Measurements from ENCODE around the gene F11. TPM values are rescaled to one million over a fixed set of nuclear protein-coding genes. Genes with fewer than 3 reads are reported as not detected.

The F11 gene
- total and polyA plus RNA-seq, 2 experiments from 2014 or later, result 7.1 to 9.5 TPM

GRCh38 chr4:186227221-186227620 is 38.8 kb upstream of the F11 start, which contains the start of gene KLKB1:
KLKB1 (plus strand) TSS chr4:186227507; CDS start chr4:186228196, 689 bp downstream.
- no peak for TF ChIP-seq CTCF (IDR thresholded peaks at IDR 0.05; ENCODE audit: poor library complexity)
- no peak for TF ChIP-seq EZH2 (IDR thresholded peaks at IDR 0.05; ENCODE audit: borderline replicate concordance)
- Histone ChIP-seq H3K27ac (no peak within 1 kb of the TSS), H3K36me3 (replicated peaks; ENCODE audit: insufficient read depth, low read depth) (no peaks in the 10 kb centered on the region), H3K4me1 (ENCODE audit: insufficient read depth) (no peaks in the 10 kb centered on the region), H2AFZ (no peak within 1 kb of the TSS), H3K4me2 (peak within 1 kb of the TSS; percentile 57), H3K27me3 (no peaks in the 10 kb centered on the region), H3K9me3 (ENCODE audit: low read depth) (no peaks in the 10 kb centered on the region), H3K4me3 (no peak within 1 kb of the TSS), H3K9me2 (replicated peaks; ENCODE audit: insufficient read depth) (no peaks in the 10 kb centered on the region), H3K79me2 (no peaks in the 10 kb centered on the region), H4K20me1 (ENCODE audit: insufficient read depth, poor library complexity, severe bottlenecking) (no peaks in the 10 kb centered on the region)
- 69% methylated on average over 5 of the region's 5 CpGs for WGBS (ENCODE audit: low lambda C conversion rate, missing lambda C conversion rate)
- peak; percentile 48 for DNase-seq (ENCODE audit: low spot score)

- TF ChIP-seq CTCF (IDR thresholded peaks at IDR 0.05; ENCODE audit: poor library complexity) (no peak), EZH2 (IDR thresholded peaks at IDR 0.05; ENCODE audit: borderline replicate concordance) (no peak), EZH2phosphoT487 (IDR thresholded peaks at IDR 0.05; ENCODE audit: low read depth, severe bottlenecking, unreplicated experiment) (no peak)
- Histone ChIP-seq H3K4me1 (ENCODE audit: insufficient read depth) (no peaks in the 10 kb centered on the region), H2AFZ (no peak overlapping the region), H3K4me2 (peak overlapping the region; percentile 57), H3K27ac (no peak overlapping the region), H3K79me2 (no peaks in the 10 kb centered on the region), H3K36me3 (replicated peaks; ENCODE audit: insufficient read depth, low read depth) (no peaks in the 10 kb centered on the region), H3K4me3 (no peak overlapping the region), H3K9me2 (replicated peaks; ENCODE audit: insufficient read depth) (no peaks in the 10 kb centered on the region), H4K20me1 (ENCODE audit: insufficient read depth, poor library complexity, severe bottlenecking) (no peaks in the 10 kb centered on the region), H3K27me3 (no peaks in the 10 kb centered on the region), H3K9me3 (ENCODE audit: low read depth) (no peaks in the 10 kb centered on the region)
- no peak for DNase-seq (ENCODE audit: low spot score)
- WGBS (ENCODE audit: low lambda C conversion rate, missing lambda C conversion rate), result 48% methylated on average over 2 of the region's 2 CpGs
Measured at GRCh38 chr4:186227744-186228513, 38.1 kb upstream of the F11 start.

GRCh38 chr4:186228514-186228894 is 37.5 kb upstream of the F11 start:
- no peak for DNase-seq (ENCODE audit: low spot score)
- WGBS (ENCODE audit: low lambda C conversion rate, missing lambda C conversion rate), result 73% methylated on average over 2 of the region's 2 CpGs
- Histone ChIP-seq H2AFZ (no peak overlapping the region), H3K4me2 (peak overlapping the region; percentile 57), H3K9me3 (ENCODE audit: low read depth) (no peaks in the 10 kb centered on the region), H3K9me2 (replicated peaks; ENCODE audit: insufficient read depth) (no peaks in the 10 kb centered on the region), H3K27me3 (no peaks in the 10 kb centered on the region), H3K27ac (no peak overlapping the region), H3K4me3 (no peak overlapping the region), H3K4me1 (ENCODE audit: insufficient read depth) (no peaks in the 10 kb centered on the region), H3K79me2 (no peaks in the 10 kb centered on the region), H3K36me3 (replicated peaks; ENCODE audit: insufficient read depth, low read depth) (no peaks in the 10 kb centered on the region), H4K20me1 (ENCODE audit: insufficient read depth, poor library complexity, severe bottlenecking) (no peaks in the 10 kb centered on the region)
- no peak for TF ChIP-seq CTCF (IDR thresholded peaks at IDR 0.05; ENCODE audit: poor library complexity)
